Urothelium cell line (cell line): ENCODE measurements around the gene HTD2.

ENCODE experiments used
- DNase-seq: peaks from one replicate; pipeline ENCODE4 v3.0.0; 2011; ENCODE audit warnings: low spot score, mixed read lengths
- FAIRE-seq: peaks from 2 replicates; lab custom pipeline; 2011; peaks lifted over from hg19 to GRCh38; lab: Jason Lieb, UNC

Gene HTD2

DNA sequence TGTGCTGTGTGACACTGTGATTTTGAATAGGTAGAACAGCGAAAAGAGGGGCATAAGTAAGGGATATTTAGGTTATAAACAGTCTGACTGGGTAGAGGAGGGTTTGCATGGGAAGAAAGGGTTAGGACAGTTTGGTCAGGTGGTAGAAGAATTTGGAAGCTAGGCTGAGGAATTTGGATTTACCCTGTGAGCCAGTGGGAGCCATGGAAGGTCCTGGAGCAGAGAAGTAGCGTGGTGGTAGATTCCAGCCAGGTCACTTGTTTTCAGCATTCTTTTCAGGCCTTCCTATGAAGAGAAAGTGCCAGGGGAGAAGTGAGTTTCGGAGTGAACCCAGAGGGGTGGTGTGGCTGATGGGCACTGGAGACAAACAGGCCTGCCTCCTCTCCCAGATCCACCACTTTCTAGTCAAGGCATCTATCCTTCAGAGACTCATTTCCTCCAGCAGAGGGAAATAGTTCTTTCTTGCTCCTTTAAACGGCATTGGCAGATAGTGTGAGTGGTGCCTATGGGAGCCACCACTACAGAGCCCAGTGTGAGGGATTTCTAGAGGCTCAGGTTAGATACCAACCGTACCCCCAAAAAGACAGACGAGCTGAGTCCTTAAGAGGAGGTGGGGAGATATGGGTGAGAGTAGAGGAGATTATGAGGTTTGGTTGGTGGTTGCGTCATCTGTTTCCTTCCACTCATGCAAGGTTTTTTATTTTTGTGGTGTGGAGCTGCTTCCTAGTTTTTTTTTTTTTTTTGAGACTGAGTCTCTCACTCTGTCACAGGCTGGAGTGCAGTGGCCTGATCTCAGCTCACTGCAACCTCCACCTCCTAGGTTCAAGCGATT is 47.6 kb downstream of the HTD2 start:
- DNase-seq (no peak), FAIRE-seq (no peak)

DNA sequence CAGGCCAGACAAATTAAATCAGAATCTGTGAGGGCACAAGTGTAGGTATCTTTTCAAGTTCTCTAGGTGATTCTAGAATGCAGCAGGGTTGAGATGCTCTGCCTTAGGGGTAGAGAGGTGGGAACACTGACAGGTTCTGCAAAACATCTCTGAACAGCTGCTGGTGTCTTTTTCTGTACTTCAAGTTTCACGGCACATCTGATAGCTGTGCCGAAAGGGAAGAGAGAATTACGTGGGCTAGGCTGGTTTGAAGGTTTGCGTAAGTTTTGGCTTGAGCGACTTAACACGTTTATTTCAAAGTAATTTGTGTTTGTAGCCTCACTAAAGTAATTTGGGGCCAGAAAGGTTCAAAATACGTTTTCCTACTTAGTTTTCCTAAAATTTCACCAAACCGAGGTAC is 48.9 kb downstream of the HTD2 start:
- DNase-seq = no peak
- no peak for FAIRE-seq

- FAIRE-seq = no peak
Measured at GRCh38 chr3:58356054-58356453, 49.7 kb downstream of the HTD2 start.

GRCh38 chr3:58357402-58357801 is 51.1 kb downstream of the HTD2 start:
- no peak for FAIRE-seq
- no peak for DNase-seq

More at GRCh38 chr3:58356054-58356453, 49.7 kb downstream of the HTD2 start:
- no peak for DNase-seq

GRCh38 chr3:58358092-58358491 is 51.8 kb downstream of the HTD2 start:
- no peak for DNase-seq
- no peak for FAIRE-seq

DNA sequence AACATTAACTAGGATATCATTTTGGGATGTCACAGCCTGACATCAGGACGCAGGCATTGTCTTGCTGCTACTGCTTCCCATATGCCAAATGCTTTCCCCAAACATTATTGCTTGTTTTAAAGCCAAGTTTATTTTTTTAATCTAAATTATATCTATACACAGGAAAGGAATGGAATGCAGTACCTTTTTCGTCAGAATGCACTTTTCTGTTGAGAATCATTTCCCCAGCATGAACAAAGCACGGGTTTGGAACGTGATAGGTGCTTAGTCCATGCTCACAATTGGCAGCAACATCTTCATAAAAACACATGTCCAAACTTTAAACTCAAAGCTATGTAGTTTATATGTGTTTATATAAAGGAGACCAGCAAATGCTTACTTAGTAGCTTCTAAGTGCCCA is 52.5 kb downstream of the HTD2 start:
- DNase-seq = no peak
- no peak for FAIRE-seq

DNA sequence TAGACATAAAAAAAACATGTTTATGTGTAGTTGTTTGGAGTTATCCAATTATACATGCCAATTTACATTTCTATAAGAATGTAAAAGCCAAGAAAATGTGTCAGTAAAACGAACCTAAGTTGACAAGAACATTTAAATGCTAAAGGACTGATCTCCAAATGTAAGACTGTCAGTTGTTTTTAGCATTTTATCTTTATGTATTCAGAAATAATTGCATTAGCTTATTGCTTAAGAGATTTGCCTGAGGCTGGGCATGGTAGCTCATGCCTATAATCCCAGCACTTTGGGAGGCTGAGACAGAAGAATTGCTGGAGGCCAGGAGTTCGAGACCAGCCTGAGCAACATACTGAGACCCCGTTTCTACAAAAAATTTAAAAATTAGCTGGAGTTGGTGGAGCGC is 53.3 kb downstream of the HTD2 start:
- no peak for DNase-seq
- no peak for FAIRE-seq

- FAIRE-seq (no peak), DNase-seq (no peak)
Measured at GRCh38 chr3:58361866-58362265, 55.5 kb downstream of the HTD2 start.

DNA sequence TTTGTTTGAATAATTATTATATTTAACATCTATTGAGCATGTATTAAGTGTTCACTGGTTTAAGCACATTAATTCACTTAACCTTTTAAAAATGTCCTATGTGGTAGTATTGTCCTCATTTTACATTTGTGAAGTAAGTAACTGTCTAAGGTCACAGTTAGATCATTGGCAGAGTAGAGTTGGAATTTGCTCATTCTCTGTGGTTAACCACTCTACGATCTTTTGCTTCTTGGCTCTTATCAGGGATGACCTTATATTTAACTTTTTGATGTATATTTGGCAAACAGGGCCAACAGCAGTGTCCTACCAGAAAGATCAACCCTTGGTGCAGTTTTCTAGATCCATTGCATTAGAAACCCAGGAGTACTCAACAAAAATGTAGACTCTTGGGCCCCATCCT is 60.4 kb downstream of the HTD2 start:
- FAIRE-seq (no peak), DNase-seq (no peak)

DNA sequence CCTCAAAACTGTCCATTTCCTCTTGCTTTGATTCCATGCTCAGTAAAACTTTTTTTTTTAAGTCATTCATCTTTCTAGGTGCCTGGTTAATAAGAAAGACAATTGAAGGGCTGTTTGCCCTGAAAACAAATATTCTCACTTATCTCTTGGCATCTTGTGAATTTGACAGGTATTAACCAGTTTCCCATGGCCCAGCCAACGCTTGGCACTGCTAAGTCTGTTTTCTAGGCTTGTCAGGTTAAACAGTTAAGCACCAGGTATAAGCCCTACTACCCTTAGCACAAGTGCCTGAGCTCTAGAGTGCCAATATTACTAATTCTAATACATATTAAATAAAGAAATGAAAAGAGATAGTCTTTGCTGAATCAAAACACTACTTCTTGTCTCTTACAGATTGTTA is 62.7 kb downstream of the HTD2 start:
- FAIRE-seq (no peak), DNase-seq (no peak)
